HepG2 (cell line): ENCODE data around the gene KAT6B. TPM values are rescaled to one million over a fixed set of nuclear protein-coding genes. Genes with fewer than 3 reads are reported as not detected.

Source experiments
- ATF1 ChIP-seq: IDR thresholded peaks from 2 replicates; pipeline ENCODE4 v1.6.1; 2016; ENCODE audit warnings: mild to moderate bottlenecking, control low read depth
- ATF2 ChIP-seq: sonication (generic); formaldehyde crosslinking; IDR thresholded peaks from 2 replicates; pipeline ENCODE4 v1.4.0; 2020; ENCODE audit warnings: missing genetic modification reagents
- E2F2 ChIP-seq: sonication (generic); formaldehyde crosslinking; IDR thresholded peaks from 2 replicates; pipeline ENCODE4 v1.4.0; 2020; ENCODE audit warnings: missing genetic modification reagents, borderline replicate concordance
- FOXP4 ChIP-seq: sonication (generic); formaldehyde crosslinking; IDR thresholded peaks from 2 replicates; pipeline ENCODE4 v1.4.0; 2020; ENCODE audit warnings: missing genetic modification reagents
- HDAC1 ChIP-seq: sonication (generic); formaldehyde crosslinking; IDR thresholded peaks from 2 replicates; pipeline ENCODE4 v1.5.1; 2020; ENCODE audit warnings: mild to moderate bottlenecking, missing genetic modification reagents
- HOXA3 ChIP-seq: sonication (generic); formaldehyde crosslinking; IDR thresholded peaks from 2 replicates; pipeline ENCODE4 v1.5.0; 2020; ENCODE audit warnings: missing genetic modification reagents
- KDM6A ChIP-seq: IDR thresholded peaks from 2 replicates; pipeline ENCODE4 v1.6.1; 2016; ENCODE audit warnings: low read depth
- MZF1 ChIP-seq: sonication (generic); formaldehyde crosslinking; IDR thresholded peaks from 2 replicates; pipeline ENCODE4 v1.8.1; 2023; ENCODE audit warnings: mild to moderate bottlenecking, missing genetic modification reagents, borderline replicate concordance
- SAP130 ChIP-seq: IDR thresholded peaks from 2 replicates; pipeline ENCODE4 v1.6.1; 2016; ENCODE audit warnings: low read depth
- SMARCE1 ChIP-seq: fragments of 450-650 bp; IDR thresholded peaks from 2 replicates; pipeline ENCODE4 v1.6.1; 2017; ENCODE audit warnings: borderline replicate concordance
- TRIM22 ChIP-seq: fragments of 450-650 bp; IDR thresholded peaks from 2 replicates; pipeline ENCODE4 v1.6.1; 2017
- ZBTB4 ChIP-seq: sonication (generic); formaldehyde crosslinking; IDR thresholded peaks from 2 replicates; pipeline ENCODE4 v1.4.0; 2020; ENCODE audit warnings: missing genetic modification reagents, mild to moderate bottlenecking, borderline replicate concordance
- ZNF496 ChIP-seq: sonication (generic); formaldehyde crosslinking; IDR thresholded peaks from 2 replicates; pipeline ENCODE4 v1.8.1; 2023; ENCODE audit warnings: mild to moderate bottlenecking, moderate library complexity, missing genetic modification reagents; ENCODE audit not compliant: insufficient replicate concordance
- ZNF597 ChIP-seq: sonication (generic); formaldehyde crosslinking; IDR thresholded peaks from 2 replicates; pipeline ENCODE4 v1.5.0; 2020; ENCODE audit warnings: missing genetic modification reagents
- polyA plus RNA-seq, 8 experiments: library from polyadenylated mRNA; depleted of rRNA in 3 of 8; stranded (reverse) in 7 of 8; unstranded in 1 of 8; fragments of >200 nt; fragmentation: Illumina TruSeq in 4 of 8; extraction: Trizol in 4 of 8; gene quantifications; 2 replicates each; pipeline versions ENCODE4 v1.2.1 to v1.2.3, GENCODE V29; 2011 to 2016; ENCODE audit warnings: low read depth in 4 of 8, missing spikeins in 1 of 8, mixed read lengths in 1 of 8; ENCODE audit not compliant: insufficient read depth in 1 of 8
- total RNA-seq, 5 experiments: library from RNA; depleted of rRNA; stranded (reverse); fragments of >200 nt; fragmentation: Illumina TruSeq; extraction: Trizol; gene quantifications; 2 replicates each; pipeline ENCODE4 v1.2.3, GENCODE V29; 2016; ENCODE audit warnings: low read depth in 1 of 5

Gene KAT6B
- total and polyA plus RNA-seq, 2 of the 13 experiments (the other 11 are each of a cell fraction or from before 2014, with no cell fraction given) = 3.0 to 9.5 TPM

- TF ChIP-seq ATF2 (no peak), HOXA3 (CRISPR knock-in tag) (peak; percentile 82; the same call in 1 of the 2 replicates), E2F2 (CRISPR knock-in tag) (no peak), SMARCE1 (no peak), ATF1 (peak; percentile 83), FOXP4 (CRISPR knock-in tag) (no peak; the same call in none of the 2 replicates), MZF1 (CRISPR knock-in tag) (no peak), ZNF597 (CRISPR knock-in tag) (no peak), TRIM22 (no peak), ZNF496 (CRISPR knock-in tag) (no peak), KDM6A (CRISPR knock-in tag) (no peak), ZBTB4 (CRISPR knock-in tag) (no peak), HDAC1 (CRISPR knock-in tag) (no peak; the same call in 1 of the 2 replicates), SAP130 (CRISPR knock-in tag) (peak; percentile 66; the same call in 1 of the 2 replicates)
Measured at GRCh38 chr10:74826142-74827044, at the start of gene KAT6B (continued).
